GM23338 (cell line): ENCODE results near the gene SLC2A5.

Experiments used
- CTCF ChIP-seq, 2 experiments: fragments of 200-600 bp in 1 of 2; sonication (generic) in 1 of 2; conservative IDR thresholded peaks; 2 replicates each; pipeline versions ENCODE4 v1.5.1 to v1.6.1; 2016 to 2017; ENCODE audit warnings: antibody characterized with exemption in 2 of 2, low read depth in 2 of 2, mild to moderate bottlenecking in 2 of 2, moderate library complexity in 1 of 2
- JUNB ChIP-seq: IDR thresholded peaks from one replicate; pipeline ENCODE4 v1.6.1; 2016; ENCODE audit warnings: antibody characterized with exemption; ENCODE audit not compliant: unreplicated experiment
- STAT1 ChIP-seq: IDR thresholded peaks from one replicate; pipeline ENCODE4 v1.6.1; 2016; ENCODE audit warnings: antibody characterized with exemption; ENCODE audit not compliant: unreplicated experiment

- TF ChIP-seq CTCF (conservative IDR thresholded peaks at IDR 0.05; ENCODE audit: low read depth in 2 of 2), result no peak
- no peak for TF ChIP-seq JUNB
- TF ChIP-seq STAT1, result no peak
Observed at GRCh38 chr1:9048551-9048950, 20.9 kb downstream of the SLC2A5 start.
